K562 (cell line): ENCODE data around the gene PITPNM1. TPM values are rescaled to one million over a fixed set of nuclear protein-coding genes. Genes with fewer than 3 reads are reported as not detected.

Experiments
- ATAC-seq: fragments of 200-7000 bp; cut with Tn5 transposase; 3 replicates; pipeline ENCODE4 v1.9.1; 2020; ENCODE audit warnings: moderate library complexity
- BruUV-seq: library from RNA; stranded (reverse); fragments of 400-500 nt; replicated peaks from 2 replicates; lab custom pipeline; 2021; lab: Mats Ljungman, UMichigan
- CTCF ChIA-PET: fragments of 300-600 bp; formaldehyde crosslinking; extraction: SDS; loops from one replicate; lab custom pipeline; 2021; ENCODE audit warnings: low intra/inter-chr PET ratio; lab: Yijun Ruan, JAX
- POLR2A ChIA-PET: fragments of 300-600, 350-650 bp; sonication (Branson Sonifier 250); formaldehyde crosslinking; extraction: SDS; loops from one replicate; lab custom pipeline; 2021; ENCODE audit warnings: antibody characterized with exemption, inconsistent platforms; lab: Yijun Ruan, JAX
- DNase-seq, 4 experiments: peaks; one replicate each; pipeline versions ENCODE4 v3.0.0 to v3.0.0-alpha.2; 2011 to 2018; ENCODE audit warnings: low spot score in 3 of 4, mixed read lengths in 3 of 4; ENCODE audit errors: extremely low read depth in 1 of 4
- FAIRE-seq: peaks from 2 replicates; lab custom pipeline; 2011; peaks lifted over from hg19 to GRCh38; lab: Jason Lieb, UNC
- H2AFZ ChIP-seq: 2 replicates; pipeline ENCODE4 v1.6.0; 2011; ENCODE audit warnings: low read depth, low read length, control low read depth, inconsistent platforms
- H3K27ac ChIP-seq: fragments of 200-600 bp; 3 replicates; pipeline ENCODE4 v1.8.0; 2011; ENCODE audit warnings: low read depth, mild to moderate bottlenecking, control low read depth, inconsistent platforms, low read length, moderate library complexity, mixed read lengths; ENCODE audit errors: extremely low read depth
- H3K27me3 ChIP-seq, 2 experiments: fragments of 300-600 bp in 1 of 2; 2 replicates in 1 of 2; 3 replicates in 1 of 2; pipeline versions ENCODE4 v1.6.0 to v1.8.0; 2011; ENCODE audit warnings: inconsistent platforms in 2 of 2, low read length in 2 of 2, mild to moderate bottlenecking in 1 of 2, mixed read lengths in 1 of 2, moderate library complexity in 1 of 2; ENCODE audit not compliant: control insufficient read depth in 2 of 2, insufficient read depth in 2 of 2
- H3K36me3 ChIP-seq: fragments of 300-600 bp; 3 replicates; pipeline ENCODE4 v1.8.0; 2011; ENCODE audit warnings: mild to moderate bottlenecking, low read length, inconsistent platforms; ENCODE audit not compliant: control insufficient read depth, insufficient read depth
- H3K4me1 ChIP-seq, 2 experiments: fragments of 200-600 bp in 1 of 2; replicated peaks in 1 of 2; 2 replicates in 1 of 2; 3 replicates in 1 of 2; pipeline versions ENCODE4 v1.5.1 to v1.8.0; 2011; ENCODE audit warnings: inconsistent platforms in 2 of 2, low read length in 2 of 2, mild to moderate bottlenecking in 1 of 2, mixed read lengths in 1 of 2, moderate library complexity in 1 of 2; ENCODE audit not compliant: control insufficient read depth in 2 of 2, insufficient read depth in 2 of 2
- H3K4me2 ChIP-seq: 2 replicates; pipeline ENCODE4 v1.6.1; 2011; ENCODE audit warnings: low read length, control low read depth, inconsistent platforms, mixed read lengths; ENCODE audit not compliant: insufficient read depth
- H3K4me3 ChIP-seq: fragments of 200-600 bp; sonication (generic), shearing (Covaris generic); 2 replicates; pipeline ENCODE4 v1.5.1; 2016; ENCODE audit warnings: control low read depth, inconsistent platforms
- H3K79me2 ChIP-seq: fragments of 200-600 bp; 3 replicates; pipeline ENCODE4 v1.8.0; 2011; ENCODE audit warnings: low read length, inconsistent platforms; ENCODE audit not compliant: control insufficient read depth, insufficient read depth
- H3K9ac ChIP-seq, 2 experiments: 2 replicates each; pipeline versions ENCODE4 v1.6.0 to v1.6.1; 2011; ENCODE audit warnings: low read depth in 2 of 2, low read length in 2 of 2, control low read depth in 1 of 2, inconsistent platforms in 1 of 2, mild to moderate bottlenecking in 1 of 2, mixed read lengths in 1 of 2; ENCODE audit not compliant: insufficient read depth in 1 of 2
- H3K9me1 ChIP-seq: one replicate; pipeline ENCODE4 v1.6.0; 2011; ENCODE audit warnings: inconsistent platforms, mild to moderate bottlenecking, low read length, moderate library complexity; ENCODE audit not compliant: control insufficient read depth, insufficient read depth
- H3K9me3 ChIP-seq: replicated peaks from 2 replicates; pipeline ENCODE4 v1.5.1; 2011; ENCODE audit warnings: low read depth, low read length, inconsistent platforms; ENCODE audit not compliant: control insufficient read depth, insufficient read depth
- H4K20me1 ChIP-seq: replicated peaks from 2 replicates; pipeline ENCODE4 v1.6.1; 2011; ENCODE audit warnings: low read length, inconsistent platforms, mixed read lengths; ENCODE audit not compliant: control insufficient read depth, insufficient read depth
- GTF2F1 ChIP-seq: IDR thresholded peaks from 2 replicates; pipeline ENCODE4 v1.6.1; 2011; ENCODE audit warnings: low read depth, low read length, improper control_type of control experiment
- MECOM ChIP-seq: fragments of 250-450 bp; sonication (Bioruptor Pico); IDR thresholded peaks from 2 replicates; pipeline ENCODE4 v1.8.0; 2022; ENCODE audit warnings: inconsistent platforms
- MYBL2 ChIP-seq, 2 experiments: fragments of 450-650 bp in 1 of 2; sonication (generic) in 1 of 2; formaldehyde crosslinking in 1 of 2; IDR thresholded peaks; 2 replicates each; pipeline versions ENCODE4 v1.6.1 to v1.8.1; 2017 to 2022; ENCODE audit warnings: borderline replicate concordance in 1 of 2, inconsistent platforms in 1 of 2, low read depth in 1 of 2, mild to moderate bottlenecking in 1 of 2, missing genetic modification reagents in 1 of 2, moderate library complexity in 1 of 2
- PRDM10 ChIP-seq: fragments of 450-650 bp; IDR thresholded peaks from 2 replicates; pipeline ENCODE4 v1.6.1; 2018; ENCODE audit not compliant: partially characterized antibody
- RNF2 ChIP-seq: sonication (generic); IDR thresholded peaks from 2 replicates; pipeline ENCODE4 v1.6.1; 2016
- SETDB1 ChIP-seq: IDR thresholded peaks from one replicate; pipeline ENCODE4 v1.6.1; 2012; ENCODE audit warnings: low read length, control low read depth, inconsistent platforms
- SMARCA4 ChIP-seq: fragments of 450-650 bp; IDR thresholded peaks from 2 replicates; pipeline ENCODE4 v1.6.1; 2016
- SRF ChIP-seq, 2 experiments: fragments of 250-450, 450-650 bp in 1 of 2; sonication (Bioruptor Pico) in 1 of 2; sonication (generic) in 1 of 2; formaldehyde crosslinking; IDR thresholded peaks; 2 replicates each; pipeline versions ENCODE4 v1.5.0 to v1.5.1; 2020 to 2022; ENCODE audit warnings: mild to moderate bottlenecking in 1 of 2, missing genetic modification reagents in 1 of 2
- TSC22D4 ChIP-seq: fragments of 450-650 bp; IDR thresholded peaks from 2 replicates; pipeline ENCODE4 v1.6.1; 2016; ENCODE audit warnings: missing genetic modification characterization, missing biosample characterization, control low read depth
- ZNF121 ChIP-seq: sonication (generic); formaldehyde crosslinking; conservative IDR thresholded peaks from 2 replicates; pipeline ENCODE4 v1.8.0; 2022; ENCODE audit warnings: missing genetic modification reagents
- WGBS: fragments of 100-300 bp; shearing (Covaris generic); methylation state at CpG from one replicate; pipeline ENCODE4 v1.1.6; 2016; ENCODE audit warnings: low coverage, mixed read lengths; ENCODE audit not compliant: insufficient coverage; ENCODE audit errors: missing lambda C conversion rate; 5-methylcytosine and 5-hydroxymethylcytosine counted together
- in situ Hi-C: fragments of 300-500 bp; cut with MboI; formaldehyde crosslinking; loops from 4 replicates; pipeline ENCODE4 v1.15.0; 2018; ENCODE audit warnings: inconsistent platforms, mixed read lengths
- intact Hi-C: fragments of 100-400 bp; cut with micrococcal nuclease; formaldehyde crosslinking; loops from 2 replicates; pipeline ENCODE4 v1.14.2; 2022
- polyA plus RNA-seq, 8 experiments: library from polyadenylated mRNA; depleted of rRNA in 4 of 8; stranded (reverse) in 5 of 8; unstranded in 3 of 8; fragments of >200 nt; fragmentation: Nextera tagmentation in 2 of 8; fragmentation: Illumina TruSeq in 1 of 8; extraction: Ambion mirVana in 2 of 8; extraction: Trizol in 1 of 8; gene quantifications; 2 replicates each; pipeline versions ENCODE4 v1.2.1 to v1.2.3, GENCODE V29; 2011 to 2014; ENCODE audit warnings: inconsistent platforms in 1 of 8, missing spikeins in 1 of 8
- total RNA-seq, 7 experiments: library from RNA; depleted of rRNA in 6 of 7; stranded (reverse); fragments of >200 nt in 6 of 7; fragmentation: Illumina TruSeq in 2 of 7; extraction: Trizol in 2 of 7; gene quantifications; 2 replicates each; pipeline versions ENCODE4 v1.2.1 to v1.2.3, GENCODE V29; 2011 to 2021; ENCODE audit warnings: low replicate concordance in 1 of 7

The PITPNM1 gene
- total and polyA plus RNA-seq, 9 of the 15 experiments (the other 6 are each of a cell fraction or from before 2014, with no cell fraction given): 0.11 to 53.7 (median 16.0) TPM

GRCh38 chr11:67470337-67471002, 34.7 kb downstream of the PITPNM1 start:
- Histone ChIP-seq H3K79me2 (peaks cover 4% of the 10 kb centered on the region; the same call in 2 of the 3 replicates), H3K9me3 (no peaks in the 10 kb centered on the region), H2AFZ (peak overlapping the region; percentile 60; the same call in 1 of the 2 replicates), H3K9me1 (no peaks in the 10 kb centered on the region), H3K4me2 (no peak overlapping the region), H3K27me3 (no peaks in the 10 kb centered on the region), H3K9ac (no peak overlapping the region)
- POLR2A ChIA-PET: interaction anchor here (1.0 kb wide), 1 partner anchor 90 kb away, joined by 3 read pairs; no protein-coding TSS in a partner anchor
- no TSS peak for BruUV-seq
- DNase-seq: no peak
- intact Hi-C loops (loop anchor here (5.0 kb wide), 1 partner anchor 37 kb away; the partner anchor contains the start of genes CDK2AP2 and PITPNM1), in situ Hi-C loops (no loop called here)
- WGBS: 78% methylated on average over 8 of the region's 8 CpGs
- TF ChIP-seq MECOM (CRISPR knock-in tag): no peak
- 0 out of 2 replicates have a peak, but pooled peaks have one; percentile 1 for TF ChIP-seq ZNF121 (CRISPR knock-in tag)
- TF ChIP-seq, all 486 proteins: peak for 1
- Histone ChIP-seq H3K4me1 (peaks cover 6 to 29% of the 10 kb centered on the region in 2 experiments; a peak in 4 of 5 replicates), H3K4me3 (no peak overlapping the region), H3K27ac (no peak overlapping the region), H4K20me1 (no peaks in the 10 kb centered on the region), H3K36me3 (no peaks in the 10 kb centered on the region)
- CTCF ChIA-PET: no interaction called here
- peak; percentile 15 for FAIRE-seq
- ATAC-seq: no peak

GRCh38 chr11:67469508-67469811, 35.7 kb downstream of the PITPNM1 start:
- no peaks in the 10 kb centered on the region for H3K36me3 ChIP-seq
- in situ Hi-C loops (no loop called here), intact Hi-C loops (loop anchor here (1.0 to 5.0 kb wide), 2 partner anchors 47 to 68 kb away; partner anchors contain the start of gene PPP1CA)
- FAIRE-seq (no peak), DNase-seq (no peak), ATAC-seq (no peak)
- no peaks in the 10 kb centered on the region for H3K27me3 ChIP-seq
- H3K4me3 ChIP-seq: peak overlapping the region; percentile 76
- H3K4me2 ChIP-seq: peak overlapping the region; percentile 86
- peaks cover 12% of the 10 kb centered on the region for H3K79me2 ChIP-seq
- TSS peak; percentile 40 for BruUV-seq
- POLR2A ChIA-PET: no interaction called here
- H3K9me1 ChIP-seq: no peaks in the 10 kb centered on the region
- H3K9me3 ChIP-seq: no peaks in the 10 kb centered on the region
- H3K27ac ChIP-seq: peak overlapping the region; percentile 72
- CTCF ChIA-PET: interaction anchor here (0.5 kb wide), 1 partner anchor 44 kb away, joined by 4 read pairs; no protein-coding TSS in a partner anchor
- WGBS: 7% methylated on average over 9 of the region's 9 CpGs
- peak overlapping the region; percentile 76 to 98 for H3K9ac ChIP-seq
- no peaks in the 10 kb centered on the region for H4K20me1 ChIP-seq
- peaks cover 6 to 37% of the 10 kb centered on the region in 2 experiments; a peak in 4 of 5 replicates for H3K4me1 ChIP-seq
- H2AFZ ChIP-seq: peak overlapping the region; percentile 96
- TF ChIP-seq SRF (CRISPR knock-in tag; IDR thresholded peaks at IDR 0.05): no peak
- no peak for TF ChIP-seq GTF2F1
- no peak for TF ChIP-seq TSC22D4 (tag)
- no peak for TF ChIP-seq SMARCA4
- 0 out of 2 replicates have a peak, but pooled peaks have one; percentile 5 for TF ChIP-seq RNF2
- no peak for TF ChIP-seq MYBL2 (IDR thresholded peaks at IDR 0.05; ENCODE audit: low read depth)
- no peak for TF ChIP-seq MYBL2 (CRISPR knock-in tag; IDR thresholded peaks at IDR 0.05; ENCODE audit: borderline replicate concordance)
- TF ChIP-seq SETDB1: no peak
- no peak for TF ChIP-seq PRDM10
